HEK293T (cell line): ENCODE measurements around the gene SLC25A34.

Experiments
- CTCF ChIA-PET: fragments of 350-600 bp; formaldehyde crosslinking; extraction: SDS; loops from one replicate; lab custom pipeline; 2021; ENCODE audit warnings: antibody characterized with exemption, inconsistent platforms; lab: Yijun Ruan, JAX
- POLR2A ChIA-PET: fragments of 350-600 bp; formaldehyde crosslinking; extraction: SDS; loops from one replicate; lab custom pipeline; 2020; ENCODE audit warnings: antibody characterized with exemption, inconsistent platforms; lab: Yijun Ruan, JAX
- DNase-seq: peaks from one replicate; pipeline ENCODE4 v3.0.0; 2012; ENCODE audit warnings: mixed read lengths; ENCODE audit errors: extremely low spot score
- ARNT ChIP-seq: fragments of 450-650 bp; IDR thresholded peaks from 2 replicates; pipeline ENCODE4 v1.6.1; 2017; ENCODE audit warnings: mild to moderate bottlenecking
- BHLHE40 ChIP-seq: fragments of 450-650 bp; IDR thresholded peaks from 2 replicates; pipeline ENCODE4 v1.6.1; 2016; ENCODE audit warnings: mild to moderate bottlenecking, moderate library complexity, borderline replicate concordance
- CTBP1 ChIP-seq: fragments of 450-650 bp; IDR thresholded peaks from 2 replicates; pipeline ENCODE4 v1.6.1; 2016; ENCODE audit warnings: borderline replicate concordance
- ELF4 ChIP-seq: fragments of 450-650 bp; IDR thresholded peaks from 2 replicates; pipeline ENCODE4 v1.6.1; 2017; ENCODE audit warnings: antibody characterized with exemption
- FOXA1 ChIP-seq: fragments of 450-650 bp; IDR thresholded peaks from 2 replicates; pipeline ENCODE4 v1.6.1; 2016; ENCODE audit warnings: mild to moderate bottlenecking
- FOXK2 ChIP-seq: fragments of 450-650 bp; IDR thresholded peaks from 2 replicates; pipeline ENCODE4 v1.6.1; 2016; ENCODE audit warnings: mild to moderate bottlenecking
- FOXM1 ChIP-seq: fragments of 450-650 bp; IDR thresholded peaks from 2 replicates; pipeline ENCODE4 v1.6.1; 2017; ENCODE audit warnings: mild to moderate bottlenecking, borderline replicate concordance
- HDGF ChIP-seq: fragments of 450-650 bp; IDR thresholded peaks from 2 replicates; pipeline ENCODE4 v1.6.1; 2017; ENCODE audit warnings: antibody characterized with exemption, borderline replicate concordance
- L3MBTL2 ChIP-seq: fragments of 450-650 bp; conservative IDR thresholded peaks from 2 replicates; pipeline ENCODE4 v1.6.1; 2016; ENCODE audit warnings: mild to moderate bottlenecking
- LEF1 ChIP-seq: fragments of 450-650 bp; IDR thresholded peaks from 2 replicates; pipeline ENCODE4 v1.6.1; 2017; ENCODE audit warnings: mild to moderate bottlenecking, borderline replicate concordance
- NFRKB ChIP-seq: fragments of 450-650 bp; IDR thresholded peaks from 2 replicates; pipeline ENCODE4 v1.6.1; 2016; ENCODE audit warnings: mild to moderate bottlenecking, moderate library complexity
- PKNOX1 ChIP-seq: fragments of 450-650 bp; IDR thresholded peaks from 2 replicates; pipeline ENCODE4 v1.6.1; 2016
- SP1 ChIP-seq: fragments of 450-650 bp; IDR thresholded peaks from 2 replicates; pipeline ENCODE4 v1.6.1; 2017
- SUZ12 ChIP-seq: fragments of 450-650 bp; IDR thresholded peaks from 2 replicates; pipeline ENCODE4 v1.6.1; 2016; ENCODE audit warnings: mild to moderate bottlenecking
- TARDBP ChIP-seq: fragments of 450-650 bp; IDR thresholded peaks from 2 replicates; pipeline ENCODE4 v1.6.1; 2016
- ZNF384 ChIP-seq: fragments of 450-650 bp; IDR thresholded peaks from 2 replicates; pipeline ENCODE4 v1.6.1; 2016

Gene SLC25A34

DNA sequence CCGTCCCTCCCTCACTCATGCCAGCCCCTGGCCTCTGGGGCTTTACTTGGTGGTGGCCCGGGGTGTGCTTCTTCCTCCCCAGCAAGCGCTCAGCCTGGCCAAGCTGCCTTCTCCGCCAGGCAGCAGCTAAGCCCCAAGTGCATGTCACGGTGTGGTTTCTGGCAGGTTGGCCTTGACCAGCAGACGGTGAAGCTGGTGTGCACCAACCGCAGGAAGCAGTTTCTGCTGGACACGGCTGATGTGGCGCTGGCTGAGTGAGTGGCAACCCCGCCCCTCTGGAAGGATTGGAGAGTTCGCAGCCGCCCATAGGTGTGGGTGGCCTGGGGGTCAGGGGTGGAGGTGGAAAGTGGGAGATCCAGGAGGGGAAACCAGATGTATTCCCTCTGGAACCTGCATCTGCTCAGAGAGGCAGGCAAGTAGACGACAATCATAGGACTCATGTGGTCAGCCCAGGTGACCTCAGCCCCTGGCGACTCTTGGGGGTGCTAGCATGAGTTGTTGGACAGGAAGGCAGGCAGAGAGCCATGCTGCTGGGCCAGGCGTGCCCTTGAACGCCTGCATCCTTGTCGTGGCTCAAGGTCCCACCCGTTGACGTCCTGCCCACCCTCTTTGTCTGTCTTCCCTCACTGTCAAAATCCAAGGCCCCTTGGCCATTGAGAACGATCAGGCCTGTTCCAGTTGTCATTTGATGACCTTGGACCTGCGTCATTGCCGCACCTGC, 7.0 kb upstream of the SLC25A34 start:
- ChIA-PET POLR2A (no interaction called here), CTCF (no interaction called here)
- no peak for DNase-seq
- no peak for TF ChIP-seq FOXA1
- TF ChIP-seq ELF4 = no peak
- TF ChIP-seq CTBP1 = no peak
- TF ChIP-seq BHLHE40 = no peak
- no peak for TF ChIP-seq PKNOX1
- no peak for TF ChIP-seq SUZ12

- ChIA-PET CTCF (no interaction called here), POLR2A (no interaction called here)
- TF ChIP-seq ZNF384 (no peak), SP1 (no peak), L3MBTL2 (no peak), FOXA1 (no peak), FOXK2 (no peak), SUZ12 (no peak), ARNT (no peak), FOXM1 (no peak), BHLHE40 (no peak), ELF4 (no peak), PKNOX1 (no peak), NFRKB (no peak), TARDBP (no peak), LEF1 (no peak), HDGF (no peak), CTBP1 (no peak)
- DNase-seq = no peak
Observed at GRCh38 chr1:15730423-15730822, 5.6 kb upstream of the SLC25A34 start.

GRCh38 chr1:15730936-15731335, 5.1 kb upstream of the SLC25A34 start:
- no peak for TF ChIP-seq BHLHE40
- no peak for TF ChIP-seq SUZ12
- no peak for TF ChIP-seq PKNOX1
- CTCF ChIA-PET = no interaction called here
- POLR2A ChIA-PET = no interaction called here
- no peak for DNase-seq

- POLR2A ChIA-PET = no interaction called here
- TF ChIP-seq L3MBTL2 (no peak), FOXA1 (no peak), FOXM1 (no peak), PKNOX1 (no peak), CTBP1 (no peak), ARNT (no peak), ELF4 (no peak)
- CTCF ChIA-PET = no interaction called here
- no peak for DNase-seq
Observed at GRCh38 chr1:15731735-15732685, 4.0 kb upstream of the SLC25A34 start.

GRCh38 chr1:15732686-15733081, 3.4 kb upstream of the SLC25A34 start:
- ChIA-PET POLR2A (no interaction called here), CTCF (no interaction called here)
- TF ChIP-seq L3MBTL2 = no peak
- DNase-seq = no peak

DNA sequence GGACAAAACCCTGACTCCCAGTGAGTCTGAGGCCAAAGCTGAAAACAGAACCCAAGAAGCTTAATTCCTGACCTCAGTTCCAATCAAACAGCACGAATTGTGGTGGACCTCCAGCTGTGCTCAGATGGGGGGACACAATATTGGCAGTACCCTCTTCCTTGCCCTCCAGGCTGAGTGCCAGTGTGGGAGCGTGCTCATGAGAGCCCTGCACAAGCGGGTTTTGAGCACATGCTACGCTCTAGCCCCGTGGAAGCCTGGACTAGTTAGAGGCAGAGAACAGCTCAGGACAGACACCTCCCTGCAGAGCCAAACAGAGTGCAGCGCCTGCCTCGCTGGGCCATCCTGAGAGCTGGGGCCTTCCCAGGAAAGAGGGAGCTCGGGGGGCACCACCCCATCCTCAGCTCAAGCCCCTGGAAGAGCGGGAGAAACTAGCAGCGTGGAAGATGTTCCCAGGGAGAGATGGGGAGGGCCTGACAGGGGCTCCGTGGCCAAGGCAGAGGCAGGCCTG, 2.8 kb upstream of the SLC25A34 start:
- DNase-seq = no peak
- CTCF ChIA-PET = no interaction called here
- POLR2A ChIA-PET = no interaction called here
- TF ChIP-seq ARNT (no peak), TARDBP (no peak), L3MBTL2 (no peak), FOXM1 (no peak), NFRKB (no peak), ZNF384 (no peak), FOXK2 (no peak), SUZ12 (no peak), HDGF (no peak), ELF4 (no peak), CTBP1 (no peak), FOXA1 (no peak), LEF1 (no peak), PKNOX1 (no peak), SP1 (no peak), BHLHE40 (no peak)
